HFFc6 (cell line): ENCODE results near the gene WRAP53. TPM values are rescaled to one million over a fixed set of nuclear protein-coding genes. Genes with fewer than 3 reads are reported as not detected.

ENCODE experiments used
- DNase-seq: peaks from one replicate; pipeline ENCODE4 v3.0.0-alpha.2; 2018
- H3K27ac Mint-ChIP-seq: 2 replicates; pipeline ENCODE4 v1.8.0; 2020; ENCODE audit warnings: mild to moderate bottlenecking, mixed read lengths
- H3K27me3 Mint-ChIP-seq: 2 replicates; pipeline ENCODE4 v1.8.0; 2021; ENCODE audit warnings: mild to moderate bottlenecking, moderate library complexity, mixed read lengths; ENCODE audit not compliant: insufficient read depth
- H3K36me3 Mint-ChIP-seq: 2 replicates; pipeline ENCODE4 v1.8.0; 2021; ENCODE audit warnings: low read depth, mixed read lengths
- H3K4me1 Mint-ChIP-seq: 2 replicates; pipeline ENCODE4 v1.8.0; 2020; ENCODE audit warnings: low read depth, mixed read lengths
- H3K4me3 Mint-ChIP-seq: 2 replicates; pipeline ENCODE4 v1.8.0; 2020; ENCODE audit warnings: mild to moderate bottlenecking, moderate library complexity, mixed read lengths
- H3K9me3 Mint-ChIP-seq: 2 replicates; pipeline ENCODE4 v1.8.0; 2020; ENCODE audit warnings: mild to moderate bottlenecking, mixed read lengths
- CTCF ChIP-seq: fragments of 200-600 bp; sonication (generic); IDR thresholded peaks from 2 replicates; pipeline ENCODE4 v1.5.0; 2021; ENCODE audit warnings: antibody characterized with exemption, mild to moderate bottlenecking
- total RNA-seq, 6 experiments: library from RNA; stranded (reverse); fragmentation: NEBNext Ultra II Directional; extraction: Animal tissue kit (Norgen Biotek cat#: 25700); gene quantifications; 2 replicates in 1 of 6; 3 replicates in 5 of 6; pipeline ENCODE4 v1.2.3, GENCODE V29; 2021

WRAP53 gene
- total RNA-seq, 6 experiments from 2014 or later, result 8.6 to 18.2 (median 15.2) TPM

DNA sequence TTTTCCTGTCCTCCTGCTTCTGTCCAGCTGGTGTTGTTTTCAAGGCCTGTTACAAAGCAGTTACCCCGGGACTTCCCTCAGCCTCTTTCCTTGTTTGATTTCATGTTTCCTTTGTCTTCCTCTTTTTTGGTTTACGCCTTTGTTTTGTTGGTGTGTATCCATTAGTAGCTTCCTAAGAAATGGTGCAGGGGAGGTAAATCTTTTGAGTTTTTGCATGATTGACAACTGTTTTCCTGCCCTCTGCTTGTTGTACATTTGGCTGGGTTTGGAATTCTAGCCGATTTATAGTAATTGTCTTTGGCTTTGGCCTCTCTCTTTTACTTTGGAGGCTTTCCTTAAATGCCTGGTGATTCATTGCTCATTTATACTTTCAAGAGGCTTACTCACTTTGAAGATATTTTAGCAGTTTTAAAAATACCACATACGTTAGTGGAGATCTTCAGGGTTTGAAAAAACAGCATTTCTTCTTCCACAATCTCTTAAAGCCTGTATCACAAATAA, 62.1 kb downstream of the WRAP53 start:
- H3K27ac Mint-ChIP-seq, result peak overlapping the region; percentile 83
- peak overlapping the region; percentile 65 for H3K4me3 Mint-ChIP-seq

More for the DNA sequence above, 62.1 kb downstream of the WRAP53 start:
- Mint-ChIP-seq H3K36me3 (peaks cover 6% of the 10 kb centered on the region), H3K27me3 (no peaks in the 10 kb centered on the region; the same call in none of the 2 replicates), H3K4me1 (peaks cover 66% of the 10 kb centered on the region), H3K9me3 (peaks cover 10% of the 10 kb centered on the region)
- DNase-seq, result peak; percentile 83
- no peak for TF ChIP-seq CTCF

Other genes starting within 250 kb of the WRAP53 start
- gene FGF11, start 249.0 kb upstream of the WRAP53 start, total RNA-seq, result under 1 TPM in 3 of 6 experiments, not detected in 3; 0.10 to 0.31 (median 0.24) TPM
- 1 to 10 TPM; 2.0 to 2.8 (median 2.4) TPM for gene CHRNB1, start 243.4 kb upstream of the WRAP53 start, total RNA-seq
- gene ZBTB4, start 208.8 kb upstream of the WRAP53 start, total RNA-seq, result 10 to 100 TPM; 62.7 to 75.9 (median 68.6) TPM
- not detected for gene SLC35G6, start 207.0 kb upstream of the WRAP53 start, total RNA-seq
- 100 to 1,000 TPM; 111 to 127 (median 118) TPM for gene POLR2A, start 204.1 kb upstream of the WRAP53 start, total RNA-seq
- 10 to 100 TPM; 22.0 to 28.3 (median 25.4) TPM for gene TNFSF12, start 139.4 kb upstream of the WRAP53 start, total RNA-seq
- gene TNFSF13, start 129.7 kb upstream of the WRAP53 start, total RNA-seq, result 1 to 10 TPM; 1.2 to 2.8 (median 1.5) TPM
- 10 to 100 TPM; 53.9 to 70.3 (median 60.3) TPM for gene SENP3, start 126.6 kb upstream of the WRAP53 start, total RNA-seq
- gene CD68, start 108.8 kb upstream of the WRAP53 start, total RNA-seq, result 10 to 100 TPM; 46.6 to 71.7 (median 68.5) TPM
- gene MPDU1, start 104.6 kb upstream of the WRAP53 start, total RNA-seq, result 10 to 100 TPM; 59.2 to 91.2 (median 68.6) TPM
- 1 to 10 TPM in 1 of 6 experiments, under 1 TPM in 5; 0.62 to 1.0 (median 0.81) TPM for gene SOX15, start 98.4 kb upstream of the WRAP53 start, total RNA-seq
- 10 to 100 TPM; 49.3 to 62.3 (median 51.5) TPM for gene FXR2, start 73.6 kb upstream of the WRAP53 start, total RNA-seq
- gene SAT2, start 60.7 kb upstream of the WRAP53 start, total RNA-seq, result 10 to 100 TPM; 39.2 to 55.0 (median 43.5) TPM
- 1 to 10 TPM in 1 of 6 experiments, under 1 TPM in 5; 0.36 to 1.2 (median 0.79) TPM for gene SHBG, start 58.3 kb upstream of the WRAP53 start, total RNA-seq
- gene ATP1B2, start 37.6 kb upstream of the WRAP53 start, total RNA-seq, result not detected
- gene TP53, start 987 bp upstream of the WRAP53 start, total RNA-seq, result 10 to 100 TPM; 68.1 to 84.3 (median 75.4) TPM
- gene EFNB3, start 16.7 kb downstream of the WRAP53 start, total RNA-seq, result under 1 TPM; 0.12 to 0.34 (median 0.24) TPM
- gene DNAH2, start 29.3 kb downstream of the WRAP53 start, total RNA-seq, result not detected
- 10 to 100 TPM; 10.4 to 15.2 (median 11.6) TPM for gene KDM6B, start 145.7 kb downstream of the WRAP53 start, total RNA-seq
- gene TMEM88, start 166.6 kb downstream of the WRAP53 start, total RNA-seq, result 1 to 10 TPM in 2 of 6 experiments, under 1 TPM in 4; 0.40 to 1.3 (median 0.60) TPM
- gene NAA38, start 169.1 kb downstream of the WRAP53 start, total RNA-seq, result 100 to 1,000 TPM; 104 to 122 (median 107) TPM
- gene CYB5D1, start 169.5 kb downstream of the WRAP53 start, total RNA-seq, result 10 to 100 TPM in 4 of 6 experiments, 1 to 10 TPM in 2; 9.3 to 15.3 (median 10.5) TPM
- gene CHD3, start 200.3 kb downstream of the WRAP53 start, total RNA-seq, result 100 to 1,000 TPM in 4 of 6 experiments, 10 to 100 TPM in 2; 83.3 to 112 (median 110) TPM
- 1 to 10 TPM; 2.2 to 3.6 (median 3.1) TPM for gene RNF227, start 227.8 kb downstream of the WRAP53 start, total RNA-seq
- 1 to 10 TPM; 1.5 to 3.0 (median 2.3) TPM for gene KCNAB3, start 241.4 kb downstream of the WRAP53 start, total RNA-seq
- 100 to 1,000 TPM; 244 to 309 (median 288) TPM for gene TRAPPC1, start 243.5 kb downstream of the WRAP53 start, total RNA-seq
- 10 to 100 TPM; 20.8 to 32.2 (median 28.5) TPM for gene CNTROB, start 243.7 kb downstream of the WRAP53 start, total RNA-seq